Subcutaneous adipose tissue (tissue), 4 donors: ENCODE results near the gene CATSPERZ. TPM values are rescaled to one million over a fixed set of nuclear protein-coding genes. Genes with fewer than 3 reads are reported as not detected.

Source experiments
- CTCF ChIP-seq: fragments of 450-650 bp; IDR thresholded peaks from one replicate; pipeline ENCODE4 v1.5.1; 2016; ENCODE audit warnings: low read depth, mild to moderate bottlenecking, control low read depth, antibody characterized with exemption, moderate library complexity
- total RNA-seq, 4 donors: library from RNA; depleted of rRNA; stranded (reverse); fragments of >200 nt; gene quantifications; one replicate each; pipeline ENCODE4 v1.1.0, GENCODE V29; 2016

CATSPERZ gene
- total RNA-seq, 4 donors from 2014 or later: not detected

GRCh38 chr11:64312947-64313346 lies 12.8 kb downstream of the CATSPERZ start:
- TF ChIP-seq CTCF: no peak

- no peak for TF ChIP-seq CTCF
These were observed 13.5 kb downstream of the CATSPERZ start for GRCh38 chr11:64313491-64314145.

DNA sequence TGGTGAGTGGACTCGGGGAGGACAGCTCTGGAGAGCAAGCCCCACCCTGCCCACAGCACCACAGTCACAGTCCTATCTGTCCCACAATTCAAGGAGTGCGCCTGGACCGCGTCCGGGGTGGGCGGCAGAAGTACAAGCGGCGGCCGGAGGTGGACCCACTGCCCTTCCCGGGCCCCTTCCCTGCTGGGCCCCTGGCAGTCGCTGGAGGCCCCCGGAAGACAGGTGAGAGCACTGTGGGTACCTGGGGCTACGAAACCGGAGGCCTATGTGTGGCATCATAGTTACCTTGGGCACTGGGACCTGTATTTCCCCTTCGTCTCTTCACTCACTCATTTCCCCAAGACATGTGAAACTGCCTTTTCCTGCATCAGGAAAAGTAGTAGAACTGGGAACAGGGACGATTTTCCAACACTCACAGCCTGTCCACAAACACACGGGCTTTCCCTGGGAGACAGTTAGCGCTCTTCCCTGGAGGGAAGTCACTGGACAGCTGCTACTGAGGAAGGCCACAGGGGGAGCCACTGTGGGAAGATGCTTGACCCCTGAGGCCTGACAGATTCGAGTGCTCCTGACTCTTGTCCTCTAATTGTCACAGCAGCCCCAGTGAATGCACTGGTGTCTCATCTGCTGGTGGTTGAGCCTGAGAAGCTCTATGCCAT lies 14.1 kb downstream of the CATSPERZ start:
- no peak for TF ChIP-seq CTCF

- TF ChIP-seq CTCF: no peak
These were observed 14.8 kb downstream of the CATSPERZ start for GRCh38 chr11:64314805-64315561.

- no peak for TF ChIP-seq CTCF
These were observed 16.6 kb downstream of the CATSPERZ start for GRCh38 chr11:64316672-64317324.

DNA sequence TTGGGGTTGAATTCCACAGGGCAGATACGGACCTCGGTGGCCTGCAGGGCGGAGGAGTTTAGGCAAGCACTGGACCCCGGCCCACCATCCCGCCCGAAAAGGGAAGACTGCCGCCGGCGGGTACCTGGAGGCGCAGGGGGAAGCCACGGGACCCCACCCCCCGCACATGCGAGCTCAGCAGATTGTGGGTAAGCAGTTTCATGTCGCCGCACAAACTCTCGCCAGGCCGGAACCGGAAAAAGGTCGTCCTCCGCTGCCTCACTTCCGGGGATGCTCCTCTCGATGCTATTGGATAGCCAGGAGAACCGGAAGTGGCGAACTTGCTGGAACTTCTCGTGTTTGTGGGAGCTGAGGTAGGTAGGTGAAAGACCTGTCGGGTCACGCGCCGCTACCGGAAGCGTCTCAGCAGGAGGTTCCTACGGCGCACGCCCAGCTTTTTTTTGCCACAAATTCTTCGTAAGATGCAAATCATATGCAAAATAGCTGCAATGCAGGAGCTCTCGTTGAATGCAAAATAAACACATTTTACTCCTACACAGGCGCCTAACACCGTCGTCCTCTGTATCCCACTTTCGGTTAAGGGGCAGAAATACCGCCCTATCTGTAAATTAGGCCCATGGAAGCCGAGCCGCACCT lies 17.3 kb downstream of the CATSPERZ start, which contains the start of gene TRMT112:
TRMT112 (minus strand) TSS at position 235 of the 636 bp plus-strand sequence; CDS start at position 202, 33 bp downstream.
- no peak for TF ChIP-seq CTCF
